Erythroblast (primary cell): ENCODE results near the gene PRICKLE2.

Experiments used
- DNase-seq, 2 experiments: peaks; one replicate each; lab custom pipeline; 2025; lab: John Stamatoyannopoulos, UW
- GATA1 ChIP-seq: IDR thresholded peaks from 2 replicates; pipeline ENCODE4 v1.6.1; 2011; ENCODE audit warnings: low read depth, mild to moderate bottlenecking, control low read depth, low read length, moderate library complexity
- POLR2A ChIP-seq: IDR thresholded peaks from 2 replicates; pipeline ENCODE4 v1.6.1; 2011; ENCODE audit warnings: mild to moderate bottlenecking, low read length

Gene PRICKLE2

GRCh38 chr3:64203969-64204908 is 21.0 kb downstream of the PRICKLE2 start:
- no peak for DNase-seq

GRCh38 chr3:64203216-64203615 is 22.1 kb downstream of the PRICKLE2 start:
- DNase-seq = no peak
- TF ChIP-seq POLR2A (no peak), GATA1 (no peak)

More at GRCh38 chr3:64203969-64204908, 21.0 kb downstream of the PRICKLE2 start:
- TF ChIP-seq POLR2A (no peak), GATA1 (no peak)

GRCh38 chr3:64199932-64200331 is 25.3 kb downstream of the PRICKLE2 start:
- DNase-seq = no peak
- TF ChIP-seq POLR2A (no peak), GATA1 (no peak)

GRCh38 chr3:64196236-64196929 is 28.9 kb downstream of the PRICKLE2 start:
- TF ChIP-seq POLR2A (no peak), GATA1 (no peak)

GRCh38 chr3:64195789-64196188 is 29.5 kb downstream of the PRICKLE2 start:
- TF ChIP-seq GATA1 = no peak
- TF ChIP-seq POLR2A = no peak
- no peak for DNase-seq

More at GRCh38 chr3:64196236-64196929, 28.9 kb downstream of the PRICKLE2 start:
- no peak for DNase-seq

- no peak for TF ChIP-seq POLR2A
- no peak for TF ChIP-seq GATA1
- DNase-seq = no peak
Observed at GRCh38 chr3:64191822-64192221, 33.4 kb downstream of the PRICKLE2 start.

GRCh38 chr3:64190517-64191515 is 34.5 kb downstream of the PRICKLE2 start:
- DNase-seq = no peak
- TF ChIP-seq GATA1 (no peak), POLR2A (no peak)

- DNase-seq = no peak
- TF ChIP-seq GATA1 (no peak), POLR2A (no peak)
Observed at GRCh38 chr3:64188810-64189560, 36.3 kb downstream of the PRICKLE2 start.

- TF ChIP-seq GATA1 (no peak), POLR2A (no peak)
- no peak for DNase-seq
Observed at GRCh38 chr3:64187065-64187959, 38.0 kb downstream of the PRICKLE2 start.

- no peak for DNase-seq
- no peak for TF ChIP-seq GATA1
- TF ChIP-seq POLR2A = no peak
Observed at GRCh38 chr3:64186667-64187064, 38.6 kb downstream of the PRICKLE2 start.

GRCh38 chr3:64185436-64185835 is 39.8 kb downstream of the PRICKLE2 start:
- no peak for DNase-seq
- no peak for TF ChIP-seq GATA1
- no peak for TF ChIP-seq POLR2A
